ENCODE data around the gene STIMATE.

Gene STIMATE

GRCh38 chr3:52915294-52915693, 17.9 kb upstream of the STIMATE start:
- no peaks in the 10 kb centered on the region for H3K36me3 ChIP-seq
- H3K4me1 ChIP-seq: no peaks in the 10 kb centered on the region
- TF ChIP-seq, protein P1, sequence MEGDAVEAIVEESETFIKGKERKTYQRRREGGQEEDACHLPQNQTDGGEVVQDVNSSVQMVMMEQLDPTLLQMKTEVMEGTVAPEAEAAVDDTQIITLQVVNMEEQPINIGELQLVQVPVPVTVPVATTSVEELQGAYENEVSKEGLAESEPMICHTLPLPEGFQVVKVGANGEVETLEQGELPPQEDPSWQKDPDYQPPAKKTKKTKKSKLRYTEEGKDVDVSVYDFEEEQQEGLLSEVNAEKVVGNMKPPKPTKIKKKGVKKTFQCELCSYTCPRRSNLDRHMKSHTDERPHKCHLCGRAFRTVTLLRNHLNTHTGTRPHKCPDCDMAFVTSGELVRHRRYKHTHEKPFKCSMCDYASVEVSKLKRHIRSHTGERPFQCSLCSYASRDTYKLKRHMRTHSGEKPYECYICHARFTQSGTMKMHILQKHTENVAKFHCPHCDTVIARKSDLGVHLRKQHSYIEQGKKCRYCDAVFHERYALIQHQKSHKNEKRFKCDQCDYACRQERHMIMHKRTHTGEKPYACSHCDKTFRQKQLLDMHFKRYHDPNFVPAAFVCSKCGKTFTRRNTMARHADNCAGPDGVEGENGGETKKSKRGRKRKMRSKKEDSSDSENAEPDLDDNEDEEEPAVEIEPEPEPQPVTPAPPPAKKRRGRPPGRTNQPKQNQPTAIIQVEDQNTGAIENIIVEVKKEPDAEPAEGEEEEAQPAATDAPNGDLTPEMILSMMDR (IDR thresholded peaks at IDR 0.05; ENCODE audit: low read depth, low read length): no peak
- DNase-seq: no peak
- H3K27me3 ChIP-seq: no peaks in the 10 kb centered on the region
- no peaks in the 10 kb centered on the region for H3K9me3 ChIP-seq
- no peak overlapping the region for H3K4me3 ChIP-seq (ENCODE audit: low read depth, low read length)

DNA sequence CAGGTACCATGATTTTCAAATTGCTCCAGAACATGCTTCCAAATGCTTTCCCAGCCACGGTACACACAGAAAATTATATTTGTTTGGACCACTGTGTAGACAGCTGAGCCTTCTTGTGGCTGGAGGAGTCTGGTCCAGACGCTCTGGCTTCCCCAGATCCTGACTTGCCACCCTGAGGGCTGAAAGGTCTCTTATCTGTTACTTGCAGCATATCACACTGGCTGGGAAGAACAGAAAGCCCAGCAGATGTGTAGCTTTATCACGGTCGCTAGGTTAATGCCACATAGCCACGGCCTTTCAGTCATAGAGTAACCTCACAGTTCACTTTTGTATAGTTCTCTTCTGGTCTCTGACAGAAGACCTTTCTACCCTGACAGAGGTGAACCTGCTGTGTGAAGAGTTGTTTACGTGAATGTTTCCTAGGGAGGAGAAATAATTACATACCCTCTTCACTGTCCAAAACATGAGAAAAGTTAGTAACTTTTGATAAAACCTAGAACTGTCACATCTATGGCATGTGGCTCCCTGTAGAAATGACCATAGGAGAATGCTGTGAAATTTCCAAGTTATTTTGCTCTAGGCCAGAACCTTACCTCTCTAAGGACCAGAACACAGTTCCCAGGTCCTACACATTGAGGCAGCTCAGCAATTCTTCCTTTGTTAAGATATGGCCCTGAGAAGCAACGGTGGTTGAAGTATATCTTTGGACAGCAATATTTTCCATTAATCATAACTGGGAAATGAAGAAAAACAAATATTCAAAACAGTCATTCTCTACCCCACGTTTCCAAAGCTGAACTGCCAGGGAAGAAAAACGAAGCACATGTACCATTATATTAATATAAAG, 15.8 kb upstream of the STIMATE start:
- H3K9me3 ChIP-seq: no peaks in the 10 kb centered on the region
- H3K4me1 ChIP-seq: no peaks in the 10 kb centered on the region
- no peak overlapping the region for H3K4me3 ChIP-seq (ENCODE audit: low read depth, low read length)
- H3K27me3 ChIP-seq: no peaks in the 10 kb centered on the region
- no peaks in the 10 kb centered on the region for H3K36me3 ChIP-seq
- peak; percentile 68 for DNase-seq
- TF ChIP-seq, protein P1 (IDR thresholded peaks at IDR 0.05; ENCODE audit: low read depth, low read length): no peak

GRCh38 chr3:52910823-52911222, 13.5 kb upstream of the STIMATE start:
- no peaks in the 10 kb centered on the region for H3K4me1 ChIP-seq
- DNase-seq: no peak

GRCh38 chr3:52907497-52907896, 10.1 kb upstream of the STIMATE start:
- Histone ChIP-seq H3K36me3 (no peaks in the 10 kb centered on the region), H3K27me3 (no peaks in the 10 kb centered on the region)

More at GRCh38 chr3:52910823-52911222, 13.5 kb upstream of the STIMATE start:
- no peaks in the 10 kb centered on the region for H3K27me3 ChIP-seq
- H3K4me3 ChIP-seq (ENCODE audit: low read depth, low read length): no peak overlapping the region
- H3K36me3 ChIP-seq: no peaks in the 10 kb centered on the region
- TF ChIP-seq, protein P1 (IDR thresholded peaks at IDR 0.05; ENCODE audit: low read depth, low read length): no peak
- H3K9me3 ChIP-seq: no peaks in the 10 kb centered on the region

GRCh38 chr3:52904552-52904951, 7.2 kb upstream of the STIMATE start:
- Histone ChIP-seq H3K9me3 (no peaks in the 10 kb centered on the region), H3K4me1 (no peaks in the 10 kb centered on the region), H3K27me3 (no peaks in the 10 kb centered on the region), H3K4me3 (ENCODE audit: low read depth, low read length) (no peak overlapping the region), H3K36me3 (no peaks in the 10 kb centered on the region)
- TF ChIP-seq, protein P1 (IDR thresholded peaks at IDR 0.05; ENCODE audit: low read depth, low read length): no peak
- DNase-seq: no peak

More at GRCh38 chr3:52907497-52907896, 10.1 kb upstream of the STIMATE start:
- Histone ChIP-seq H3K4me1 (no peaks in the 10 kb centered on the region), H3K4me3 (ENCODE audit: low read depth, low read length) (no peak overlapping the region), H3K9me3 (no peaks in the 10 kb centered on the region)
- DNase-seq: no peak
- TF ChIP-seq, protein P1 (IDR thresholded peaks at IDR 0.05; ENCODE audit: low read depth, low read length): no peak

- TF ChIP-seq, protein P1 (IDR thresholded peaks at IDR 0.05; ENCODE audit: low read depth, low read length): no peak
- no peaks in the 10 kb centered on the region for H3K9me3 ChIP-seq
Observed at GRCh38 chr3:52904000-52904399, 6.7 kb upstream of the STIMATE start.

More at GRCh38 chr3:52904000-52904399, 6.7 kb upstream of the STIMATE start:
- DNase-seq: no peak
- no peaks in the 10 kb centered on the region for H3K36me3 ChIP-seq
- H3K27me3 ChIP-seq: no peaks in the 10 kb centered on the region
- no peaks in the 10 kb centered on the region for H3K4me1 ChIP-seq
- no peak overlapping the region for H3K4me3 ChIP-seq (ENCODE audit: low read depth, low read length)

All from BE2C (cell line).